ENCODE results near the gene AJM1.

DNA sequence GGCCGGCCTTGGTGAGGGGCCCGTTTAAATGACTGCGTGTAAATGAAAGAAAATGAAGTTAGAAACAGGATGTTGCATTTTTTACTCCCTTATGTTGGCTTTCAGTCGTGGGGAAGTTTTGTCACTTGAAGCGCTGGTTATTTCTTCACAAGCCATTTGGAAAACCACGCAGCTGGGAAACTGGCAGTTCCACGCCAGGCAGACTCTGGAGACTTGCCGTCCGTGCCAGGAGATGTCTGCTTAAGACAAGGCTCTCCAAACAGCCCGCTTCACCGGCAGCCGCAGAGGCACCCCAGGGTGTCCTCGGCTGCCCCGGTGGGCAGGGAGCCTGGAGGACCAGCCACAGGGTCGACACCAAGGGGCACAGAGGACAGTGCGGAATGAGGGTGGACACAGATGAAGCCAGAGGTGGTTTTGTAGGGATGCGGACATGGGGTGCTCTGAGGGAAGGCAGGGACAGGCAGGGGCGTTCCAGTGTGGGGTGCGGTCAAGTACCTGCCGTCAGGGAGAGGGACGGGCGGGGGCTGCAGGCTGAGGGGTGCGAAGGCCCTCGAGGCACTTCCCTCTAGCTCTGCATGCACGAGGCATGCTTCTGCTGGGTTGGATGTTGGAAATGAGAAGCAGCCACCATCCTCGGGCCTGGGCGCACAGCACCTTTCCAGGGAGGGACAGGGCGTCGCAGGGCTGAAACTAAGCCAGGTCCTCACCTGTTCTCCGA, 11.1 kb upstream of the AJM1 start:
- TF ChIP-seq POLR2AphosphoS5 (IDR thresholded peaks at IDR 0.05) = no peak
- no peak for TF ChIP-seq EP300 (IDR thresholded peaks at IDR 0.05)

Measured in gastroesophageal sphincter (tissue), 2 donors.